Calu3 (cell line): ENCODE measurements around the gene SRCAP. TPM values are rescaled to one million over a fixed set of nuclear protein-coding genes. Genes with fewer than 3 reads are reported as not detected.
A peak's percentile ranks its signal among the peaks of the same experiment; 100 is the strongest.

Experiments
- BruUV-seq: library from RNA; stranded (reverse); fragments of 400-500 nt; replicated peaks from 2 replicates; lab custom pipeline; 2021; lab: Mats Ljungman, UMichigan
- CTCF ChIA-PET: fragments of 300-600 bp; sonication (Branson Sonifier 250); formaldehyde crosslinking; loops from one replicate; lab custom pipeline; 2022; ENCODE audit warnings: antibody characterized with exemption; lab: Charles Lee
- DNase-seq: peaks from one replicate; pipeline ENCODE4 v3.0.0; 2022
- H3K27ac Mint-ChIP-seq: one replicate; pipeline ENCODE4 v1.8.0; 2022; ENCODE audit warnings: mixed read lengths; ENCODE audit not compliant: unreplicated experiment
- H3K27me3 Mint-ChIP-seq: one replicate; pipeline ENCODE4 v1.8.0; 2022; ENCODE audit warnings: mixed read lengths; ENCODE audit not compliant: unreplicated experiment
- H3K36me3 Mint-ChIP-seq: one replicate; pipeline ENCODE4 v1.8.0; 2022; ENCODE audit warnings: mild to moderate bottlenecking, moderate library complexity, mixed read lengths; ENCODE audit not compliant: insufficient read depth, unreplicated experiment
- H3K4me1 Mint-ChIP-seq: one replicate; pipeline ENCODE4 v1.8.0; 2022; ENCODE audit warnings: mild to moderate bottlenecking, low read depth, mixed read lengths; ENCODE audit not compliant: unreplicated experiment
- H3K4me3 Mint-ChIP-seq: one replicate; pipeline ENCODE4 v1.8.0; 2022; ENCODE audit warnings: mild to moderate bottlenecking, low read depth, moderate library complexity, mixed read lengths; ENCODE audit not compliant: unreplicated experiment
- H3K9me3 Mint-ChIP-seq: one replicate; pipeline ENCODE4 v1.8.0; 2022; ENCODE audit warnings: low read depth, mixed read lengths; ENCODE audit not compliant: unreplicated experiment
- CTCF ChIP-seq: fragments of 200-600 bp; IDR thresholded peaks from one replicate; pipeline ENCODE4 v1.8.0; 2022; ENCODE audit warnings: antibody characterized with exemption; ENCODE audit not compliant: unreplicated experiment
- intact Hi-C: fragments of 100-400 bp; cut with micrococcal nuclease; formaldehyde crosslinking; loops from one replicate; pipeline ENCODE4 v1.10.0; 2022; ENCODE audit not compliant: unreplicated experiment
- total RNA-seq: library from RNA; stranded (reverse); gene quantifications from 2 replicates; pipeline ENCODE4 v1.2.3, GENCODE V29; 2022

Gene SRCAP
- total RNA-seq, 1 experiment from 2014 or later, result 84.6 TPM

- Mint-ChIP-seq H3K27ac (no peak overlapping the region), H3K4me3 (peak overlapping the region; percentile 27), H3K36me3 (peaks cover 81% of the 10 kb centered on the region), H3K4me1 (peaks cover 21% of the 10 kb centered on the region), H3K27me3 (no peaks in the 10 kb centered on the region), H3K9me3 (no peaks in the 10 kb centered on the region)
- CTCF ChIA-PET, result interaction anchor here (0.7 to 1.3 kb wide), 2 partner anchors 32 to 51 kb away, joined by 4 read pairs; no protein-coding TSS in a partner anchor
- DNase-seq, result no peak
- intact Hi-C loops, result no loop called here
- BruUV-seq, result no TSS peak
- no peak for TF ChIP-seq CTCF
These were observed 36.5 kb upstream of the SRCAP start for GRCh38 chr16:30662449-30662848.

GRCh38 chr16:30663038-30663437 is 35.9 kb upstream of the SRCAP start:
- DNase-seq, result no peak
- CTCF ChIA-PET, result interaction anchor here (0.7 kb wide), 1 partner anchor 51 kb away, joined by 4 read pairs; no protein-coding TSS in a partner anchor
- no peak overlapping the region for H3K4me3 Mint-ChIP-seq
- no peaks in the 10 kb centered on the region for H3K9me3 Mint-ChIP-seq
- TF ChIP-seq CTCF, result no peak
- H3K4me1 Mint-ChIP-seq, result peaks cover 19% of the 10 kb centered on the region
- no peaks in the 10 kb centered on the region for H3K27me3 Mint-ChIP-seq
- BruUV-seq, result no TSS peak
- H3K36me3 Mint-ChIP-seq, result peaks cover 81% of the 10 kb centered on the region
- no peak overlapping the region for H3K27ac Mint-ChIP-seq
- intact Hi-C loops, result no loop called here

- intact Hi-C loops, result no loop called here
- H3K4me3 Mint-ChIP-seq, result no peak overlapping the region
- no peak for TF ChIP-seq CTCF
- H3K4me1 Mint-ChIP-seq, result peaks cover 19% of the 10 kb centered on the region
- DNase-seq, result no peak
- CTCF ChIA-PET, result no interaction called here
- no peaks in the 10 kb centered on the region for H3K27me3 Mint-ChIP-seq
- H3K9me3 Mint-ChIP-seq, result no peaks in the 10 kb centered on the region
- H3K36me3 Mint-ChIP-seq, result peaks cover 81% of the 10 kb centered on the region
- no peak overlapping the region for H3K27ac Mint-ChIP-seq
- no TSS peak for BruUV-seq
These were observed 35.2 kb upstream of the SRCAP start for GRCh38 chr16:30663820-30664219.

GRCh38 chr16:30664616-30665109 is 34.3 kb upstream of the SRCAP start:
- Mint-ChIP-seq H3K27me3 (no peaks in the 10 kb centered on the region), H3K4me3 (no peak overlapping the region), H3K36me3 (peaks cover 80% of the 10 kb centered on the region), H3K4me1 (peaks cover 19% of the 10 kb centered on the region), H3K9me3 (no peaks in the 10 kb centered on the region), H3K27ac (no peak overlapping the region)
- CTCF ChIA-PET, result no interaction called here
- no TSS peak for BruUV-seq
- DNase-seq, result no peak
- intact Hi-C loops, result no loop called here
- no peak for TF ChIP-seq CTCF
